Dendritic cell treated with granulocyte-macrophage colony-stimulating factor and Interleukin-4, amounts not matched to agents 40 ng/mL and 50 ng/mL, for 4 days (primary cell): Measurements from ENCODE around the gene FHL2.

Source experiments
- H3K27ac Mint-ChIP-seq: one replicate; pipeline ENCODE4 v1.8.0; 2022; ENCODE audit warnings: mild to moderate bottlenecking, mixed read lengths
- H3K27me3 Mint-ChIP-seq: one replicate; pipeline ENCODE4 v1.8.0; 2022; ENCODE audit warnings: mild to moderate bottlenecking, mixed read lengths
- H3K36me3 Mint-ChIP-seq: one replicate; pipeline ENCODE4 v1.8.0; 2022; ENCODE audit warnings: low read depth, mixed read lengths
- H3K4me1 Mint-ChIP-seq: one replicate; pipeline ENCODE4 v1.8.0; 2022; ENCODE audit warnings: low read depth, mixed read lengths
- H3K4me3 Mint-ChIP-seq: one replicate; pipeline ENCODE4 v1.8.0; 2022; ENCODE audit warnings: mild to moderate bottlenecking, moderate library complexity, mixed read lengths
- H3K9me3 Mint-ChIP-seq: one replicate; pipeline ENCODE4 v1.8.0; 2022; ENCODE audit warnings: mixed read lengths
- intact Hi-C: fragments of 100-400 bp; cut with micrococcal nuclease; formaldehyde crosslinking; loops from one replicate; pipeline ENCODE4 v1.15.0; 2022

FHL2 gene

DNA sequence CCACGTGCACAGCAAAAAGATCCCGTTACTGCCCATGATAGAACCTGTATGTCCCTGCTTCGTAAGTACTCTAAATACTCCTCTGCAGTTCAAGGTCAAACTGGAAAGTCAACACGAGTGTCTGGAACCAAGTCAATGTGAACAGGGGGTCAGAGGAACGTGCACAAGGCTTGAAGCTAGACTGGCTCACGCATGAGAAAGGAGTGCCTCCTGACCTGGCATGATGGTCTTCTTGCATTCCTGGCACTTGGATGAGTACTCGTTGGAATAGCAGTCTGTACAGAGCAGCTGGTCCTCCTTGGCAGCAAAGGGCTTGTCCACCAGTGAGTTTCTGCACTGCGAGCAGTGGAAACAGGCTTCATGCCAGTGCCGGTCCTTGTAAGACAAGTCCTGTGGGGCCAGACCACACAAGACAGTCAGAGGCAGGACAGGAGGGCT lies 25.5 kb downstream of the FHL2 start:
- H3K9me3 Mint-ChIP-seq = no peaks in the 10 kb centered on the region
- no peaks in the 10 kb centered on the region for H3K4me1 Mint-ChIP-seq
- intact Hi-C loops = no loop called here
- peaks cover 10% of the 10 kb centered on the region for H3K27me3 Mint-ChIP-seq
- H3K27ac Mint-ChIP-seq = no peak overlapping the region
- H3K4me3 Mint-ChIP-seq = no peak overlapping the region
- no peaks in the 10 kb centered on the region for H3K36me3 Mint-ChIP-seq

DNA sequence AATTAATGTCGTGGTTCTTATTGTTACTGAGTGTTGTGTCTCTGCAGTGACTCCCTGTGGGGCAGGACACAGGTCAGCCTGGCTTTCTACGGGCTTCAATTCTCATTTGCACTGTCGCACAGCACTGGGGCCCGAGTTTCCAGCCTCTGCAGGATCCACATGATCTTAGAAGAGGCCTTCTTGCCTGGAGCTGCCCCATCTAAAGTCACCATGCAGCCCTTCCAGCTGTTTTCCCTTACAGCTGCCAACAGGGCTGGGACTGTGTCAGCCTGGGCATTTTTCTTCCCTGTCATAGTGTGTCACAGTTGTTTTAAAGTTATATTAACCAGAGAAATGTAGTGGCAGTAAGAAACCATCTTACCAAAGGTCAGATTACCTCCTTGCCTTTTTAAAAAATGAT lies 27.0 kb downstream of the FHL2 start:
- no peaks in the 10 kb centered on the region for H3K36me3 Mint-ChIP-seq
- H3K27ac Mint-ChIP-seq = no peak overlapping the region
- intact Hi-C loops = no loop called here
- no peak overlapping the region for H3K4me3 Mint-ChIP-seq
- H3K27me3 Mint-ChIP-seq = peaks cover 10% of the 10 kb centered on the region
- no peaks in the 10 kb centered on the region for H3K4me1 Mint-ChIP-seq
- no peaks in the 10 kb centered on the region for H3K9me3 Mint-ChIP-seq

DNA sequence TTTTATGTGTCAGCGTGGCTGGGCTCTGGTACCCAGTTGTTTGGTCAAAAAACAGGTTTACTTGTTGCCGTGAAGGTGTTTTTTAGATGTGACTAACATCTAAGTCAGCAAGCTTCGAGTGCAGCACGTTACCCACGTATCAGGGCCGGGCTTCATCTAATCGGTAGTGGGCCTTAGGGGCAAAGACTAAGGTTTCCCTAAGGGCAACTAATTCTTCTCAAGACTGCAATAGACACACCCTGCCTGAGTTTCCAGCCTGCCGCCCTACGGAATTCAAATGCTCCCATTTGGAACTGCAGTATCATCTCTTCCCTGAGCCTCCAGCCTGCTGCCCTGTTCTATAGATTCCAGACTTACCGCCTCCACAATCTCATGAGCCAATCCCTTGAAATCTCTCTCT lies 27.7 kb downstream of the FHL2 start:
- Mint-ChIP-seq H3K27me3 (peaks cover 10% of the 10 kb centered on the region), H3K27ac (no peak overlapping the region), H3K36me3 (no peaks in the 10 kb centered on the region), H3K4me1 (no peaks in the 10 kb centered on the region), H3K4me3 (no peak overlapping the region), H3K9me3 (no peaks in the 10 kb centered on the region)
- intact Hi-C loops = no loop called here

DNA sequence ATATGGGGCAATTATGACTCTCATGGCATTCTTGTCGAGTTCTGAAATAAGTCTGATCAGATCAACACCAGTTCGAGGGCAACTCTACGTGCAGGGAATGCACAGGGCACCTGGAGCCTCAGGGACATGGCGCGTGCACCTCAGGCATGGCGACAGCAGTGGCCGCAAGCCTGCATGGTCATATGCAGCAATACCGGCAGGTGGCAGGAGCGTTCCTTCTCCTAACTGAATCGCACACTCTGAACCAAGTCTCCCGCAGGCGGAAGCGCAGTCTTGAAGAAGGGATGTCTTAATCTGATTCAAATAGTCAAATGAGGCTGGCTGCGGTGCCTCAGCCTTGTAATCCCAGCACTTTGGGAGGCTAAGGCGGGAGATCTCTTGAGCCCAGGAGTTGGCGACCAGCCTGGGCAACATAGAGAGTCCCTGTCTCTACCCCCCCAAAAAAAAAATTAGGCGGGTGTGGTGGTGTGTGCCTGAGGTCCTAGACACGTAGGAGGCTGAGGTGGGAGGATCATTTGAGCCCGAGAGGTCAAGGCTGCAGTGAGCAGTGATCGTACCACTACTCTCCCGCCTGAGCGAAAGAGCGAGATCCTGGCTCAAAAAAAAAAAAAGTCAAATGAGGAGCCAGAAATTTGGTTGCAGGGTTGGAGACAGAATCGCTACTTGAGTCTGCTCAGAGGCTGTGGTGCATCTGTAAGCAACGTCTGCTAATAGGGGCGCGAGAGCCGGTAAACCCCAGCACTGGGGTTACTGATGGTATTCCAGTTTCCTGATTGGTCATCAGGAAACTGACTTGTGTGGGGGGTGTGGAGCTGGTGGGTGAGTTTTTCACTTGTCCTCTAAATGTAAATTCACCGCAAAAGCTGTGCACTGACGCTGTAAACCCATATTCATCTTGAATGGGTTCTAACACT lies 28.8 kb downstream of the FHL2 start:
- no peak overlapping the region for H3K4me3 Mint-ChIP-seq
- no peaks in the 10 kb centered on the region for H3K9me3 Mint-ChIP-seq
- intact Hi-C loops = loop anchor here (1.0 kb wide), 2 partner anchors 151 to 175 kb away; no protein-coding TSS in a partner anchor
- H3K36me3 Mint-ChIP-seq = no peaks in the 10 kb centered on the region
- no peak overlapping the region for H3K27ac Mint-ChIP-seq
- H3K4me1 Mint-ChIP-seq = peaks cover 6% of the 10 kb centered on the region
- peaks cover 10% of the 10 kb centered on the region for H3K27me3 Mint-ChIP-seq

DNA sequence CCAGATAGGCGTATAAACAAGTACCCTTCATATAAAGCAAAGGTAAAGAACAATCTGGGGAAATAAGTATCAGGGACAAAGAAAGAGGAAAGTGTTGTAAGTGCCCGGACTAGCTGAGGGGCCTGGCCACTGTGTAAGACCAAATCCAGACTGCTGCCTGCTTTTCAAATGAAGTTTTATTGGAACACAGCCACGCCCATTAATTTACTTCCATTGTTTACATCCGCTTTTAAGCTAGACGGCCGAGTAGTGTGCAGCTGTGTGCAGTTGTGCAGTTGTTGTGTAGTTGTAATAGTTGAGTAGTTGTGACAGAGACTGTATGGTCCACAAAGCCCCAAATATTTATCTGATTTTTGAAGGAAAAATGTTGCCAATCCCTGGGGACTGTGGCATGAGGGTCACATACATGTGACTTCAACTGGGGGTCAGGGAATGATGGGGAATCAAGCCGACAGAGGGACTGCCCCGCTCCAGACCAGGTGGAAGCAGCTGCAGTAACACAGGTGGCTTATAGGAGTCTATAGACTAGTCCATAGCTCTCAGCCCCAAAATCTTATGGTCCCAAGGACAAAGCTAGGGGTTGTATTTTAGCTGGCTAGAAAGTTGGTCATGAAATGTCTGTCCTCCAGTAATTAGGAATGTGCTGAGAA lies 30.0 kb downstream of the FHL2 start:
- no peak overlapping the region for H3K27ac Mint-ChIP-seq
- H3K4me3 Mint-ChIP-seq = no peak overlapping the region
- H3K27me3 Mint-ChIP-seq = peaks cover 7% of the 10 kb centered on the region
- H3K36me3 Mint-ChIP-seq = no peaks in the 10 kb centered on the region
- intact Hi-C loops = no loop called here
- H3K4me1 Mint-ChIP-seq = peaks cover 6% of the 10 kb centered on the region
- no peaks in the 10 kb centered on the region for H3K9me3 Mint-ChIP-seq

DNA sequence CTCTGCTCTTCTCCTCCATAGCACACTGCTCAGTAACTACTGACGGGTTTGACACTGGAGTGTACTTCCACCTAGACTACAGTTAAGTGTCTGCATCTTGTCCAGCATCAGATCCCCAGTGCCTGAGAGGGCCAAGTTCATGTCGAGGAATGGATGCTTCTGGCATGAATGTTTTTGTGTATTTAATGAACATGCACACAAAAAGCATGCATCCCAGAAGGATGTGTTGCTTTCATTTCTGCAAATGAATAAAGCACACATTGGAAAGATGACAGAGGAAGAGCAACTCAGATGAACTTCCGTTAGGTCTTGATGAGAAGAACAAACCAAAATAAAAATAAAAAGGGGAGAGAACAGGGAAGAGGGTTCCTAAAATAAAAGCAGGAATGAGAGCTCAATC lies 33.6 kb downstream of the FHL2 start:
- Mint-ChIP-seq H3K4me1 (peaks cover 10% of the 10 kb centered on the region), H3K4me3 (no peak overlapping the region)
- intact Hi-C loops = no loop called here

DNA sequence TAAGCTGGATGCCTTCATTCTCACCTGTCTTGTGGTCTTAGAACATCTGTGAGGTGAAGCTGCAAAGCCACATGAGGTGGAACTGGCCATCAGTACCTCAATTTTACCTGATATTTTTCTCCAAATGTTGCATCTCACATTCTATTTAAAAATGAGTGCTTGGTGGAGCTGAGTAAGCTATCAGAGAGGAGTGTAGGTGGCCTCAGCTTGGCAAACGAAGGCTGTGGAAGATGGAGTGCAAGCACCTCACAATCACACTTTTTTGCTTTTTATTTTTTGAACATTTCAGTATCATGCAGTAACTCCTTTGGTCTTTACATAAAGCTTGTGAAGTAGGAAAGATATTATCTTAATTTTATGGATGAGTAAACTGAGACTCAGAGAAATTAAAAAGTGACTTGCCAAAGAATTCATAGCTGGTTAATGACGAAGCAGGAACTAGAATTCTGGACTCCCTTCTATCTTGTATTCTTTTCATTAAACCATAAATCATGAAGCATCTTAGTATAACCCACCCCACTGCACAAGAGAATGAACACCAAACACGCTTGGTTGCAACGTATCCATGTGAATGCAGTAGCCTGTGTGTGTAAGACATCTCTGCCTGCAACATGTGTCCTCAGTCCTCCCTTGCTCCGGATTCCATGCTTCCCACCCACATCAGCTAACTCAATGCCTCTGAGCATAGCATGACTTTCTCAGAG lies 34.3 kb downstream of the FHL2 start:
- Mint-ChIP-seq H3K4me3 (no peak overlapping the region), H3K27ac (no peak overlapping the region), H3K36me3 (peaks cover 21% of the 10 kb centered on the region), H3K27me3 (peaks cover 4% of the 10 kb centered on the region), H3K9me3 (no peaks in the 10 kb centered on the region), H3K4me1 (peaks cover 10% of the 10 kb centered on the region)
- intact Hi-C loops = no loop called here

More for the DNA sequence above, 33.6 kb downstream of the FHL2 start:
- no peak overlapping the region for H3K27ac Mint-ChIP-seq
- H3K9me3 Mint-ChIP-seq = no peaks in the 10 kb centered on the region
- H3K27me3 Mint-ChIP-seq = peaks cover 9% of the 10 kb centered on the region
- H3K36me3 Mint-ChIP-seq = peaks cover 15% of the 10 kb centered on the region

DNA sequence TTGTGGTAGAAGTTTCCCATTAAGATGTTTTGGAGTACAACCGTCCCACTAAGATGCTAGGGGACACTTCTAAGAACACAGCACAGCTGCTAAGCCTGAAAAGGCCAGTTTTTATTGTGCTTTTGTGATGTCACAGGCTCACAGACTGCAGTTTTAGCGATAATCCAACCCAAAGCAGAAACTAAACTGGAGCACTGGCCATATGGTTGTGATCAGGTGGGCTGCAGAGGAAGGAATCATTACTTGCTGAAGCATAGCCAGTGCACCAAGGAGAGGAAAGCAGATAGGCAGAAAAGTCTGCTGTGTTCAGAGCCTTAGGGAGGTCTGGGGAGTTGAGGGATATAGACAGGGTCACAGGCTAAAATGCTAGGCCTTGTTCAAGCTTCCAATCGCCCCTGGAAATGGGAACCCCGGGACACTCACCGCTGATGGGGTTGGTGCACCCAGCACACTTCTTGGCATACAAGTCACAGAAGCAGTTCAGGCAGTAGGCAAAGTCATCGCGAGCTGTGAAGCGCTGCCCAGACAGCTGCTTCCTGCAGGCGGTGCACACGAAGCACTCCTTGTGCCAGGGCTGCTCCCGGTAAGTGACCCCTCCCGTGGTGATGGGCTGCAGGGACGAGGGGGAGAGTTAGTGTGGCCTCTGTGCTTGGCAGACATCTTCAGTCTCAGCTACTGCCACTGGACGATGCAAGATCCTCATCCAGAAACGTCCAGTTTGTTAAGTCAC lies 35.8 kb downstream of the FHL2 start:
- Mint-ChIP-seq H3K27ac (no peak overlapping the region), H3K4me1 (peaks cover 10% of the 10 kb centered on the region), H3K9me3 (no peaks in the 10 kb centered on the region), H3K4me3 (no peak overlapping the region), H3K36me3 (peaks cover 34% of the 10 kb centered on the region), H3K27me3 (peaks cover 3% of the 10 kb centered on the region)
- intact Hi-C loops = no loop called here

DNA sequence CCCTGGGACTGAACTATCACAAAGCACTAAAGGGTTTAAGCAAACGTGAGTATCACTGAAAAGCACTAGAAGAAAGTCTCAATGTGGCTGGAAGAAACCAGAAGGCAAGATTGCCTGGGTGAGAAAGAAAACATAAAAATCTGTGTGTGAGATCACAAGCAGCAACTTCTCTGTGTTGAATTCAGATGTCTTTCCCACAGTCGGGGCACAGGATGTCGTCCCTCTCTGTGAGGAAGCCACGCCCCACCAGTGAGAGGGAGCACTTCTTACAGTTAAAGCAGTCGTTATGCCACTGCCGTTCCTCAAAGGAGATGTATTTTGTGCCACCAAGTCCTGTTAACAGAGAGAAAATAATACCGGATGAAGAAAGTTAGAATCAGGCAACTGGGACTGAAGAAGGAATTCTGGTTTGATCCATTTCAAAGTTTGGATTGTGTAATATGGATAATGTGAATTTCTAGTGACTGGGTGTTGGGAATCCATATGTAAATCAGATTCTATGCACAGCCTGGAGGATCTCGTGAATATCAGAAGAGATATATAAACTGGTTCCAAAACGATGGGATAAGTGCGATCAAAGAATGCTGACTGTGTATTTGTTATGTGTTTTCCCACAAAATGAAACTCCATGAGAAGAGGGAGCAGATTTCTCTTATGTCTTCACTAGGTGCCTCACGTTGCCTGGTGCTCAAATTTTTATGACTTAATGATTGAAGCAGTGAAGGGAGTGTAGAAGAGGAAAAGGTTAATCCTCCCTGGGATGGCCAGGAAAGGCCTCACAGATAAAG lies 37.6 kb downstream of the FHL2 start:
- intact Hi-C loops = no loop called here

DNA sequence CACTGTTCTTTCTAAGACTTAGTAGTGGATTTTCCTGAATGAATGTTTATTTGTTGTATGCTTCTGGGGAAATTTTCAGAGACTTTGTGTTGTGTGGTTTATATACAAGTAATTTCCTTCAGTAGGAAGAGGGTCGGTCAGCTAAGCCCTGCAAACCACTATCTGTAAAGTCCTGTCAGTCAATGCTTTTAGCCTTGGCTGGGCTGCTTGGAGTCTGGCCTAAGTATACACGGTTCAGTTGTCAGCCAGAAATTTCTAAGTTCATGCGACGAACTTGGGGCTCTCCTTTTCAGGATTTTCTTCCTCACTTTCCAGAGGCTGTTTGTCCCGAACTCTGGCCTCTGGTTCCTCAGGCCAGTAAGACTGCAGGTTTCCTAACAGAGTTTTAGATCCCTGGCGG lies 40.3 kb downstream of the FHL2 start:
- Mint-ChIP-seq H3K4me3 (no peak overlapping the region), H3K9me3 (peaks cover 23% of the 10 kb centered on the region), H3K4me1 (peaks cover 5% of the 10 kb centered on the region), H3K27ac (no peak overlapping the region), H3K36me3 (peaks cover 67% of the 10 kb centered on the region), H3K27me3 (peaks cover 2% of the 10 kb centered on the region)
- intact Hi-C loops = no loop called here

More for the DNA sequence above, 37.6 kb downstream of the FHL2 start:
- H3K4me1 Mint-ChIP-seq = peaks cover 10% of the 10 kb centered on the region
- peaks cover 3% of the 10 kb centered on the region for H3K27me3 Mint-ChIP-seq
- peaks cover 12% of the 10 kb centered on the region for H3K9me3 Mint-ChIP-seq
- no peak overlapping the region for H3K27ac Mint-ChIP-seq
- peaks cover 51% of the 10 kb centered on the region for H3K36me3 Mint-ChIP-seq
- H3K4me3 Mint-ChIP-seq = no peak overlapping the region

DNA sequence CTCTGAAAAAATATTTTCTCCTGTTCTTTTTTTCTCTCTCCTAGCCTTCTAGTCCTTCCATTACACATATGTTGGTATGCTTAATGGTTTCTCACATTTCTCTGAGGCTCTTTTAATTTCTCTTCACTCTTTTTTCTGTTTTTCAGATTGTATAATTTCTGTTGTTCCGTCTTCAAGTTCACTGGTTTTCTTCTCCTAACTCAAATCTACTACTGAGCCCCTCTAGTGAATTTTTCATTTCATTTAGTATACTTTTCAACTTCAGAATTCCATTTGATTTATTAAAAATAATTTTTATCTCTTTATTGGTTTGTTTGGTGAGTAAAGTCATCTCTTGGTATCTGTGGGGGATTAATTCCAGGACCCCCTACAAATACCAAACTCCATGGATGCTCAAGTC lies 41.7 kb downstream of the FHL2 start:
- no peaks in the 10 kb centered on the region for H3K4me1 Mint-ChIP-seq
- H3K9me3 Mint-ChIP-seq = peaks cover 23% of the 10 kb centered on the region
- H3K36me3 Mint-ChIP-seq = peaks cover 80% of the 10 kb centered on the region
- intact Hi-C loops = no loop called here
- H3K27ac Mint-ChIP-seq = no peak overlapping the region
- no peak overlapping the region for H3K4me3 Mint-ChIP-seq
- no peaks in the 10 kb centered on the region for H3K27me3 Mint-ChIP-seq

DNA sequence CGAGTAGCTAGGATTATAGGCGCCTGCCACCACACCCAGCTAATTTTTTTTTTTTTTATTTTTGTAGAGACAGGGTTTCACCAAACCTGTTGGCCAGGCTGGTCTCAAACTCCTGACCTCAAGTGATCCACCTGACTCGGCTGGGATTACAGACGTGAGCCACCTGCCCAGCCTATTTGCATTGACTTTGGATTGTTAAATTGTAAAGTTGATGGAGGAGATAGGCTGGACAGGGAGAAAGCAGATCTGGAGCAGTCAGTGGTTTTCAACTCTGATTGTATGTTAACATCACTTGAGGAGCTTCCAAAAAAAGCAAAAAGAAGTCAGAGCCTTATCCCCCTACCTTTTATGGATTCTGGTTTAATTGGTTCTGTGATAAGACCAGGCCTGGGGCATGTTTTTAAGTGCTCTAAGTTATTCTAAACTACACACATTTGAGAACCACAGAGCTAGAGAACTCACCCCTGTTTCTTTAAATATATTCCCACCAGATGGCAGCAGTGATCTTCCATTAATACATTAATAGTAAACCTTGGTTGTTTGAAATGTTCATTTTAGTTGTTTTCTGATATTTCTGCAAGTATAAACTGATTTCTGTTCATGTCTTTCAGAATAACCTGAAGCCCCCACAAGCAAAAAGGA lies 54.0 kb downstream of the FHL2 start:
- H3K9me3 Mint-ChIP-seq = no peaks in the 10 kb centered on the region
- H3K27me3 Mint-ChIP-seq = no peaks in the 10 kb centered on the region
- H3K27ac Mint-ChIP-seq = no peak overlapping the region
- peaks cover 81% of the 10 kb centered on the region for H3K36me3 Mint-ChIP-seq
- peaks cover 5% of the 10 kb centered on the region for H3K4me1 Mint-ChIP-seq
- no peak overlapping the region for H3K4me3 Mint-ChIP-seq
- intact Hi-C loops = no loop called here
